ENCODE data around the gene TUBAL3.
"Not testable (repeated sequence)": the region's sequence is repeated elsewhere in the genome, so short reads cannot be mapped to it uniquely, and the experiment has no call there.

The TUBAL3 gene

GRCh38 chr10:5381187-5381586 is 23.4 kb downstream of the TUBAL3 start:
- no peak for DNase-seq

GRCh38 chr10:5380395-5380794 is 24.2 kb downstream of the TUBAL3 start:
- not testable (repeated sequence) for DNase-seq

- not testable (repeated sequence) for DNase-seq
Observed at GRCh38 chr10:5379202-5379601, 25.4 kb downstream of the TUBAL3 start.

- no peak for DNase-seq
Observed at GRCh38 chr10:5376450-5376849, 28.2 kb downstream of the TUBAL3 start.

- DNase-seq: no peak
Observed at GRCh38 chr10:5373891-5374611, 30.6 kb downstream of the TUBAL3 start.

GRCh38 chr10:5373307-5373706 is 31.3 kb downstream of the TUBAL3 start:
- no peak for DNase-seq

GRCh38 chr10:5370493-5371352 is 33.9 kb downstream of the TUBAL3 start:
- DNase-seq: no peak

GRCh38 chr10:5369362-5370158 is 35.1 kb downstream of the TUBAL3 start:
- DNase-seq: no peak

GRCh38 chr10:5365928-5366327 is 38.7 kb downstream of the TUBAL3 start:
- DNase-seq: no peak

- DNase-seq: no peak
Observed at GRCh38 chr10:5364890-5365338, 39.7 kb downstream of the TUBAL3 start, which contains the start of gene UCN3. TSS of gene UCN3 (plus strand) at chr10:5364966. CDS start at chr10:5373721, 8,755 bp downstream.

- no peak for DNase-seq
Observed at GRCh38 chr10:5364374-5364773, 40.3 kb downstream of the TUBAL3 start.

GRCh38 chr10:5362873-5363272 is 41.8 kb downstream of the TUBAL3 start:
- DNase-seq: no peak

GRCh38 chr10:5361966-5362365 is 42.7 kb downstream of the TUBAL3 start:
- no peak for DNase-seq

- no peak for DNase-seq
Observed at GRCh38 chr10:5360318-5360915, 44.2 kb downstream of the TUBAL3 start.

- no peak for DNase-seq
Observed at GRCh38 chr10:5356302-5356763, 48.3 kb downstream of the TUBAL3 start.

GRCh38 chr10:5355594-5356301 is 48.9 kb downstream of the TUBAL3 start:
- no peak for DNase-seq

- no peak for DNase-seq
Observed at GRCh38 chr10:5354068-5354467, 50.6 kb downstream of the TUBAL3 start.

GRCh38 chr10:5349362-5349761 is 55.3 kb downstream of the TUBAL3 start:
- DNase-seq: no peak

- no peak for DNase-seq
Observed at GRCh38 chr10:5346881-5347280, 57.7 kb downstream of the TUBAL3 start.

- no peak for DNase-seq
Observed at GRCh38 chr10:5344746-5345145, 59.9 kb downstream of the TUBAL3 start.
